Liver (tissue), 9 donors: ENCODE measurements around the gene PKD2L1. TPM values are rescaled to one million over a fixed set of nuclear protein-coding genes. Genes with fewer than 3 reads are reported as not detected.

Experiments used
- DNase-seq: peaks from one replicate; pipeline ENCODE4 v3.0.0-alpha.2; 2017; ENCODE audit warnings: low spot score
- H3K27ac ChIP-seq, 2 donors: one replicate each; pipeline ENCODE4 v1.7.0; 2013; ENCODE audit warnings: inconsistent platforms in 2 of 2, low read length in 2 of 2, control low read depth in 1 of 2, low read depth in 1 of 2, mild to moderate bottlenecking in 1 of 2
- H3K27me3 ChIP-seq, 4 donors: one replicate each; pipeline versions ENCODE4 v1.6.1 to v1.7.0; 2013; ENCODE audit warnings: low read length in 3 of 4, inconsistent platforms in 1 of 4, mild to moderate bottlenecking in 1 of 4, moderate library complexity in 1 of 4; ENCODE audit not compliant: control insufficient read depth in 4 of 4, insufficient read depth in 4 of 4
- H3K36me3 ChIP-seq, 4 donors: one replicate each; pipeline versions ENCODE4 v1.6.1 to v1.7.0; 2013; ENCODE audit warnings: low read length in 3 of 4, mild to moderate bottlenecking in 3 of 4, low read depth in 1 of 4, moderate library complexity in 1 of 4; ENCODE audit not compliant: control insufficient read depth in 4 of 4, insufficient read depth in 3 of 4
- H3K4me1 ChIP-seq, 4 donors: one replicate each; pipeline versions ENCODE4 v1.6.1 to v1.7.0; 2013; ENCODE audit warnings: low read length in 3 of 4, mild to moderate bottlenecking in 3 of 4, moderate library complexity in 1 of 4; ENCODE audit not compliant: control insufficient read depth in 4 of 4, insufficient read depth in 4 of 4
- H3K4me3 ChIP-seq, 3 donors: one replicate each; pipeline versions ENCODE4 v1.6.1 to v1.7.0; 2013; ENCODE audit warnings: low read length in 3 of 3, control low read depth in 1 of 3, low read depth in 1 of 3, mild to moderate bottlenecking in 1 of 3
- H3K9ac ChIP-seq, 2 donors: one replicate each; pipeline ENCODE4 v1.7.0; 2013; ENCODE audit warnings: low read length in 2 of 2, mild to moderate bottlenecking in 2 of 2, moderate library complexity in 2 of 2, control low read depth in 1 of 2, low read depth in 1 of 2
- H3K9me3 ChIP-seq, 4 donors: one replicate each; pipeline versions ENCODE4 v1.6.1 to v1.7.0; 2013; ENCODE audit warnings: low read length in 3 of 4; ENCODE audit not compliant: control insufficient read depth in 4 of 4
- EGR1 ChIP-seq, 2 donors: IDR thresholded peaks; 2 replicates each; pipeline ENCODE4 v1.6.1; 2016 to 2018; ENCODE audit warnings: antibody characterized with exemption in 2 of 2, low read depth in 2 of 2
- FOXA1 ChIP-seq: IDR thresholded peaks from 2 replicates; pipeline ENCODE4 v1.6.1; 2016; ENCODE audit warnings: antibody characterized with exemption
- FOXA2 ChIP-seq: IDR thresholded peaks from 2 replicates; pipeline ENCODE4 v1.6.1; 2016; ENCODE audit warnings: antibody characterized with exemption
- GABPA ChIP-seq, 2 donors: IDR thresholded peaks in 1 of 2; conservative IDR thresholded peaks in 1 of 2; 2 replicates each; pipeline ENCODE4 v1.6.1; 2016; ENCODE audit warnings: antibody characterized with exemption in 2 of 2, mild to moderate bottlenecking in 1 of 2, moderate library complexity in 1 of 2
- HNF4A ChIP-seq, 2 donors: conservative IDR thresholded peaks; 2 replicates each; pipeline ENCODE4 v1.6.1; 2016; ENCODE audit warnings: antibody characterized with exemption in 2 of 2, mild to moderate bottlenecking in 2 of 2
- HNF4G ChIP-seq: IDR thresholded peaks from 2 replicates; pipeline ENCODE4 v1.6.1; 2016; ENCODE audit warnings: antibody characterized with exemption
- JUND ChIP-seq, 2 donors: IDR thresholded peaks; 2 replicates each; pipeline ENCODE4 v1.6.1; 2016; ENCODE audit warnings: antibody characterized with exemption in 2 of 2
- NR2F2 ChIP-seq: IDR thresholded peaks from 2 replicates; pipeline ENCODE4 v1.6.1; 2016; ENCODE audit warnings: antibody characterized with exemption
- RAD21 ChIP-seq, 2 donors: IDR thresholded peaks; 2 replicates each; pipeline ENCODE4 v1.6.1; 2016; ENCODE audit warnings: antibody characterized with exemption in 2 of 2, mild to moderate bottlenecking in 2 of 2
- RXRA ChIP-seq, 2 donors: IDR thresholded peaks; 2 replicates each; pipeline ENCODE4 v1.6.1; 2017 to 2018; ENCODE audit warnings: antibody characterized with exemption in 2 of 2, mild to moderate bottlenecking in 1 of 2
- SP1 ChIP-seq: IDR thresholded peaks from 2 replicates; pipeline ENCODE4 v1.6.1; 2018; ENCODE audit warnings: antibody characterized with exemption, mild to moderate bottlenecking
- TAF1 ChIP-seq: conservative IDR thresholded peaks from 2 replicates; pipeline ENCODE4 v1.6.1; 2016; ENCODE audit warnings: antibody characterized with exemption, mild to moderate bottlenecking
- YY1 ChIP-seq: IDR thresholded peaks from 2 replicates; pipeline ENCODE4 v1.6.1; 2016; ENCODE audit warnings: antibody characterized with exemption, mild to moderate bottlenecking
- WGBS: extraction: QIAGEN DNeasy Blood & Tissue Kit; methylation state at CpG from one replicate; pipeline ENCODE4 v1.1.7; 2013; 5-methylcytosine and 5-hydroxymethylcytosine counted together
- polyA plus RNA-seq, 2 donors: library from polyadenylated mRNA; stranded (reverse) in 1 of 2; unstranded in 1 of 2; fragments of 200-250 nt in 1 of 2; fragments of >200 nt in 1 of 2; fragmentation: Nextera tagmentation in 1 of 2; extraction: Ambion mirVana in 1 of 2; gene quantifications; one replicate each; pipeline versions ENCODE4 v1.2.1 to v1.2.3, GENCODE V29; 2013 to 2015
- total RNA-seq, 2 donors: library from RNA; depleted of rRNA; stranded (reverse); fragments of >200 nt; gene quantifications; one replicate each; pipeline ENCODE4 v1.2.3, GENCODE V29; 2014
- TF ChIP-seq, protein P1 (sequence below): IDR thresholded peaks from 2 replicates; pipeline ENCODE4 v1.6.1; 2016; ENCODE audit warnings: antibody characterized with exemption, mild to moderate bottlenecking
- TF ChIP-seq, protein P2 (sequence below): fragments of 150-350 bp; IDR thresholded peaks from 2 replicates; pipeline ENCODE4 v1.5.1; 2017; ENCODE audit warnings: improper control_type of control experiment, low read depth, low read length; ENCODE audit not compliant: missing input control
- TF ChIP-seq, protein P3 (sequence below): IDR thresholded peaks from 2 replicates; pipeline ENCODE4 v1.6.1; 2016; ENCODE audit warnings: antibody characterized with exemption
- TF ChIP-seq, protein P4 (sequence below): IDR thresholded peaks from 2 replicates; pipeline ENCODE4 v1.6.1; 2016; ENCODE audit warnings: antibody characterized with exemption
- TF ChIP-seq, protein P5 (sequence below): IDR thresholded peaks from 2 replicates; pipeline ENCODE4 v1.6.1; 2016; ENCODE audit warnings: antibody characterized with exemption
- donor health status: healthy.
- donor health status: healthy.
- donor health status: healthy.
- donor health status: healthy.
- donor health status: healthy.

PKD2L1 gene
- total and polyA plus RNA-seq, 4 donors = 0.06 to 0.15 (median 0.11) TPM

GRCh38 chr10:100245484-100246220 lies 84.4 kb downstream of the PKD2L1 start:
- WGBS = 95% methylated on average over 5 of the region's 5 CpGs
- no peak for DNase-seq
- Histone ChIP-seq H3K27me3 (no peaks in the 10 kb centered on the region), H3K4me3 (no peak overlapping the region), H3K9me3 (no peaks in the 10 kb centered on the region), H3K9ac (no peak overlapping the region), H3K4me1 (no peaks in the 10 kb centered on the region), H3K27ac (no peak overlapping the region), H3K36me3 (peaks cover 7 to 64% (median 40%) of the 10 kb centered on the region in 4 donors)
- TF ChIP-seq FOXA1 = no peak
- no peak for TF ChIP-seq GABPA (IDR thresholded peaks at IDR 0.05 in 1 of 2, conservative IDR thresholded peaks at IDR 0.05 in 1 of 2)
- TF ChIP-seq RAD21 (IDR thresholded peaks at IDR 0.05) = no peak
- no peak for TF ChIP-seq HNF4G
- no peak for TF ChIP-seq JUND (IDR thresholded peaks at IDR 0.05)
- TF ChIP-seq, protein P1, sequence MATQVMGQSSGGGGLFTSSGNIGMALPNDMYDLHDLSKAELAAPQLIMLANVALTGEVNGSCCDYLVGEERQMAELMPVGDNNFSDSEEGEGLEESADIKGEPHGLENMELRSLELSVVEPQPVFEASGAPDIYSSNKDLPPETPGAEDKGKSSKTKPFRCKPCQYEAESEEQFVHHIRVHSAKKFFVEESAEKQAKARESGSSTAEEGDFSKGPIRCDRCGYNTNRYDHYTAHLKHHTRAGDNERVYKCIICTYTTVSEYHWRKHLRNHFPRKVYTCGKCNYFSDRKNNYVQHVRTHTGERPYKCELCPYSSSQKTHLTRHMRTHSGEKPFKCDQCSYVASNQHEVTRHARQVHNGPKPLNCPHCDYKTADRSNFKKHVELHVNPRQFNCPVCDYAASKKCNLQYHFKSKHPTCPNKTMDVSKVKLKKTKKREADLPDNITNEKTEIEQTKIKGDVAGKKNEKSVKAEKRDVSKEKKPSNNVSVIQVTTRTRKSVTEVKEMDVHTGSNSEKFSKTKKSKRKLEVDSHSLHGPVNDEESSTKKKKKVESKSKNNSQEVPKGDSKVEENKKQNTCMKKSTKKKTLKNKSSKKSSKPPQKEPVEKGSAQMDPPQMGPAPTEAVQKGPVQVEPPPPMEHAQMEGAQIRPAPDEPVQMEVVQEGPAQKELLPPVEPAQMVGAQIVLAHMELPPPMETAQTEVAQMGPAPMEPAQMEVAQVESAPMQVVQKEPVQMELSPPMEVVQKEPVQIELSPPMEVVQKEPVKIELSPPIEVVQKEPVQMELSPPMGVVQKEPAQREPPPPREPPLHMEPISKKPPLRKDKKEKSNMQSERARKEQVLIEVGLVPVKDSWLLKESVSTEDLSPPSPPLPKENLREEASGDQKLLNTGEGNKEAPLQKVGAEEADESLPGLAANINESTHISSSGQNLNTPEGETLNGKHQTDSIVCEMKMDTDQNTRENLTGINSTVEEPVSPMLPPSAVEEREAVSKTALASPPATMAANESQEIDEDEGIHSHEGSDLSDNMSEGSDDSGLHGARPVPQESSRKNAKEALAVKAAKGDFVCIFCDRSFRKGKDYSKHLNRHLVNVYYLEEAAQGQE = no peak
- no peak for TF ChIP-seq FOXA2
- TF ChIP-seq YY1 = no peak
- TF ChIP-seq EGR1 (IDR thresholded peaks at IDR 0.05; ENCODE audit: low read depth in 2 of 2) = no peak
- TF ChIP-seq HNF4A (conservative IDR thresholded peaks at IDR 0.05) = no peak
- TF ChIP-seq SP1 = no peak
- TF ChIP-seq, protein P2, sequence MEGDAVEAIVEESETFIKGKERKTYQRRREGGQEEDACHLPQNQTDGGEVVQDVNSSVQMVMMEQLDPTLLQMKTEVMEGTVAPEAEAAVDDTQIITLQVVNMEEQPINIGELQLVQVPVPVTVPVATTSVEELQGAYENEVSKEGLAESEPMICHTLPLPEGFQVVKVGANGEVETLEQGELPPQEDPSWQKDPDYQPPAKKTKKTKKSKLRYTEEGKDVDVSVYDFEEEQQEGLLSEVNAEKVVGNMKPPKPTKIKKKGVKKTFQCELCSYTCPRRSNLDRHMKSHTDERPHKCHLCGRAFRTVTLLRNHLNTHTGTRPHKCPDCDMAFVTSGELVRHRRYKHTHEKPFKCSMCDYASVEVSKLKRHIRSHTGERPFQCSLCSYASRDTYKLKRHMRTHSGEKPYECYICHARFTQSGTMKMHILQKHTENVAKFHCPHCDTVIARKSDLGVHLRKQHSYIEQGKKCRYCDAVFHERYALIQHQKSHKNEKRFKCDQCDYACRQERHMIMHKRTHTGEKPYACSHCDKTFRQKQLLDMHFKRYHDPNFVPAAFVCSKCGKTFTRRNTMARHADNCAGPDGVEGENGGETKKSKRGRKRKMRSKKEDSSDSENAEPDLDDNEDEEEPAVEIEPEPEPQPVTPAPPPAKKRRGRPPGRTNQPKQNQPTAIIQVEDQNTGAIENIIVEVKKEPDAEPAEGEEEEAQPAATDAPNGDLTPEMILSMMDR = no peak
- TF ChIP-seq RXRA (IDR thresholded peaks at IDR 0.05) = no peak
- TF ChIP-seq, protein P3, sequence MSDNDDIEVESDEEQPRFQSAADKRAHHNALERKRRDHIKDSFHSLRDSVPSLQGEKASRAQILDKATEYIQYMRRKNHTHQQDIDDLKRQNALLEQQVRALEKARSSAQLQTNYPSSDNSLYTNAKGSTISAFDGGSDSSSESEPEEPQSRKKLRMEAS = no peak
- TF ChIP-seq, protein P4, sequence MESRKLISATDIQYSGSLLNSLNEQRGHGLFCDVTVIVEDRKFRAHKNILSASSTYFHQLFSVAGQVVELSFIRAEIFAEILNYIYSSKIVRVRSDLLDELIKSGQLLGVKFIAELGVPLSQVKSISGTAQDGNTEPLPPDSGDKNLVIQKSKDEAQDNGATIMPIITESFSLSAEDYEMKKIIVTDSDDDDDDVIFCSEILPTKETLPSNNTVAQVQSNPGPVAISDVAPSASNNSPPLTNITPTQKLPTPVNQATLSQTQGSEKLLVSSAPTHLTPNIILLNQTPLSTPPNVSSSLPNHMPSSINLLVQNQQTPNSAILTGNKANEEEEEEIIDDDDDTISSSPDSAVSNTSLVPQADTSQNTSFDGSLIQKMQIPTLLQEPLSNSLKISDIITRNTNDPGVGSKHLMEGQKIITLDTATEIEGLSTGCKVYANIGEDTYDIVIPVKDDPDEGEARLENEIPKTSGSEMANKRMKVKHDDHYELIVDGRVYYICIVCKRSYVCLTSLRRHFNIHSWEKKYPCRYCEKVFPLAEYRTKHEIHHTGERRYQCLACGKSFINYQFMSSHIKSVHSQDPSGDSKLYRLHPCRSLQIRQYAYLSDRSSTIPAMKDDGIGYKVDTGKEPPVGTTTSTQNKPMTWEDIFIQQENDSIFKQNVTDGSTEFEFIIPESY = no peak

- H3K9ac ChIP-seq = no peak overlapping the region
- DNase-seq = no peak
- H3K9me3 ChIP-seq = no peaks in the 10 kb centered on the region
- H3K4me1 ChIP-seq = no peaks in the 10 kb centered on the region
- no peak overlapping the region for H3K27ac ChIP-seq
- H3K4me3 ChIP-seq = no peak overlapping the region
- 93% methylated on average over 3 of the region's 3 CpGs for WGBS
- H3K27me3 ChIP-seq = no peaks in the 10 kb centered on the region
- peaks cover 5 to 49% (median 23%) of the 10 kb centered on the region in 4 donors for H3K36me3 ChIP-seq
- TF ChIP-seq, protein P4 = no peak
- TF ChIP-seq RAD21 (IDR thresholded peaks at IDR 0.05) = no peak
- TF ChIP-seq HNF4G = no peak
- TF ChIP-seq TAF1 = no peak
- TF ChIP-seq, protein P5, sequence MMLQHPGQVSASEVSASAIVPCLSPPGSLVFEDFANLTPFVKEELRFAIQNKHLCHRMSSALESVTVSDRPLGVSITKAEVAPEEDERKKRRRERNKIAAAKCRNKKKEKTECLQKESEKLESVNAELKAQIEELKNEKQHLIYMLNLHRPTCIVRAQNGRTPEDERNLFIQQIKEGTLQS = no peak
- TF ChIP-seq HNF4A (conservative IDR thresholded peaks at IDR 0.05) = no peak
- no peak for TF ChIP-seq GABPA (IDR thresholded peaks at IDR 0.05 in 1 of 2, conservative IDR thresholded peaks at IDR 0.05 in 1 of 2)
- TF ChIP-seq FOXA1 = no peak
- TF ChIP-seq RXRA (IDR thresholded peaks at IDR 0.05) = no peak
- TF ChIP-seq SP1 = no peak
- no peak for TF ChIP-seq YY1
- TF ChIP-seq, protein P3 = no peak
- no peak for TF ChIP-seq FOXA2
- TF ChIP-seq EGR1 (IDR thresholded peaks at IDR 0.05; ENCODE audit: low read depth in 2 of 2) = no peak
- TF ChIP-seq JUND (IDR thresholded peaks at IDR 0.05) = no peak
- no peak for TF ChIP-seq NR2F2
These were observed 90.2 kb downstream of the PKD2L1 start for GRCh38 chr10:100239851-100240250.
